COLO668 (cell line): ENCODE measurements around the gene PDZK1IP1.
A peak's percentile ranks its signal among the peaks of the same experiment; 100 is the strongest.
"Not testable (repeated sequence)": the region's sequence is repeated elsewhere in the genome, so short reads cannot be mapped to it uniquely, and the experiment has no call there.

Experiments used
- DNase-seq: peaks from one replicate; lab custom pipeline; 2025; ENCODE audit not compliant: unreplicated experiment; lab: John Stamatoyannopoulos, UW

Gene PDZK1IP1

DNA sequence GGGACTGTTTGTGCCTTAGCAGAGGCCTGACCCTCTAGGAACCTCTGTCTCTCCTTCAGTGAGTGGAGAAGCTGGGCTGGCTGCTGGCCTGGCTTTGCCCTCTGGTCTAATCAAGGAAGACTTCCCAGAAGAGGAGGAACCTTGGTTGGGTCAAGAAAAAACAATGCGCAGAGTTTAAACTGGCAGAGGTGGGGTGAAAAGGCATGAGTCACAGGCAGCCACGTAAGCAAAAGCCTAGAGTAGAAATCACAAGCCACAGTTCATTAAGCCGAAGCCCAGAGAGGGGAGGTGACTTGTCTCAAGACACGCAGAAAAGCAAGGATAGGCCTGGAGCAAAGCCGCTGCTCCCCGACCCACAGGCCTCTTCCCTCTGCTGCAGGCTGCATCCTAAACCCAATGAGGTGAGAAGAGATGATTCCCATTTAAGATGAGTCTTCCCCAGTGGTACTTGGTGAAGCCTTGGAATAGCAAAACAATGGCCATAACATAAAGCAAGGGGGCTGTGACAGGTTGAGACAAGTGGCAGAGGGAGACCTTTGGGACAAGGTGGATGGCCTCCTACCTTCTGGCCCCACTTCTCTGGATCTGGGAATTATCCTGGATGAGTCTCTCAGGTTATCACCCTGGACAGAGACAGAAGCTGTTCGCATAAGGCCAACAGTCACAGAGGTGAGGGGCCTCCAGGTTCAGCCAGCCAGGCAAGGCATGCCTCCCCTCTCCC lies 7.7 kb downstream of the PDZK1IP1 start:
- no peak for DNase-seq

DNA sequence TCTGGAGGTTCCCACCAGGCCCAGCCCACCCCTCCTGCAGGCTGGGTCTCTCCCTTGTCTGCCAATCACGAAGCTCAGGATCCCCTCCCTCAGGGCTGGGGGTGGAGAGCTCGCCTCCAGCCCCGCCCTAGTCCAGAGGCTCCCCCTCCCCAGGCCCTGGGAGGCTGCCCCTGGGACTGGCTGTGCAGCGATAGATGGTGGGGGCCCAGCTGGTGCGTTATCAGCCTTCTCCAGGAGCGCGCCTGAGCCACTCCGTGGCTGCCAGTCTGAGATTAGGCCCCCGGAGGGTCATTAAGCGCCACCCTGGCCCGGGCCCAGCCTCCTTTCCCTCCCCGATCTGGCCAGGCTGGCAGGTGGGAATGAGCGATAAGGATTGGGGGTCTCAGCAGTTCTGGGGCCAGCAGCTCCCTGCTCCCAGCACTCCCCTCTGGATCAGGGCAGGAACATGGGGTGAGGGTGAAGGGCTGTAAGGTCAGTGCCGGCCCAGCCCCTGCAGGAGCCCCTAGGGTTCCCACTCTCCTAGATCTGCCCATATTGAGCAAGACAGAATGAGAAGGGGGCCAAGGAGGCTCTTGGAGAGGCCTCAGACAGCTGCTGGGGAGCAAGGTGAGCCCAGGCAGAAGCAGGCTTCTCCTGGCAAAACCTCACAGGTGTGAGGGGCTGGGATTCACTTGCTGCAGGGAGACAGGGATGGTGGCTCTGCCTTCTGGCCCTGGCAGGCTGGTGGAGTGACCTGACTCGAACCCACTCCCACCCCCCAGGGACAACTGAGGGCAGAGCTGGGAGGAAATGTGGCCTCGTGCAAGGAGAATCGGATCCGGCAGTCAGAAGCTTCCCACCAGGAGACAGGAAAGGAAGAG lies 8.5 kb downstream of the PDZK1IP1 start:
- no peak for DNase-seq

DNA sequence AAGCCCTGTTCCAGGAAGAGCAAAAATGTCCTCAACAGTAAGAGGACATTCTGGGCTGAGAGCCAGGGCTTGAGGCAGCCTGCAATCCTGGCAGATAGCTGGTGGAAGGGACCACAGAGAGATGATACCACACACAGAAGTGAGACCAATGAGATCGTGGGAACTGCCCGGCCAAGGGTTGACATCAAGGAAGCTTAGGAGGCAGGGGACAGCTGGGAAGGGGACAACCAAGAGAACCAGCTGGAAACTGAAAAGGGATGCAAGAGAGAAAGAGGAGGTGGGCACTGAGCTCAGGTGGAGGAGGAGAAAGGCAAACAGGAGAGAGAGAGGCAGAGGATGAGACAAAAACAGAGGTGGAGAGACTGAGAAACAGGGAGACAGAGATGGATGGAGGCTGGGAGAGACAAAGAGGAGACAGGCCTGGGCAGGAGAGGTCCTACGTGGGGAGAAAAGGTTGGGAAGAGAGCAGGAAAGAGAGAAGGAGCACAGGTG lies 9.2 kb downstream of the PDZK1IP1 start:
- no peak for DNase-seq

DNA sequence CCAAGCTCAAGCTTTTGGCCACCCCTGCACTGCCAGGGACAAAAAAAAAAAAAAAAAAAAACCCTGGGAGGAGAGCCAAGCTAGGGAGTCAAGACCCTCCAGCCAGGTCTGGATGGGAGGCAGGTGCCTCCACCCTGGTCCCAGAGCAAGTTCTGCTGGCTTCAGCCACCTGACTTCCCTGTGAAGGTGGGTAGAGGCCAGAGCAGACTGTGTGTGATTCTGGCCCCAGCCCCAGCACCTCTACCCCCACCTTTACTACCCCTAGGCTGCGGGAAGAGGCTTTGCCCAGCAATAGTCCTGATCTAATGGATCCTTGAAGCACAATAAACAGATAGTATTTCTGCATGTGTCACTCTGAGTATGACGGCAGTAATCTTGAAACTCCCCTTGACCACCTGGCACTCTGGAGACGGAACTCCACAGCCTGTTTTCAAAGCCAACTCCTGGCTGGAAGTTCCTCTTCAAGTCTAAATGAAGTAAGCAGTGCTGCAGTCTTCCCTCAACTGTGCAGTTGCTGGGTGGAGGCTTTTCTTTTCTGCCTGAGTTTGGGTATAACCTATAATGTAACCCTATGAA lies 9.8 kb downstream of the PDZK1IP1 start:
- DNase-seq, result no peak

DNA sequence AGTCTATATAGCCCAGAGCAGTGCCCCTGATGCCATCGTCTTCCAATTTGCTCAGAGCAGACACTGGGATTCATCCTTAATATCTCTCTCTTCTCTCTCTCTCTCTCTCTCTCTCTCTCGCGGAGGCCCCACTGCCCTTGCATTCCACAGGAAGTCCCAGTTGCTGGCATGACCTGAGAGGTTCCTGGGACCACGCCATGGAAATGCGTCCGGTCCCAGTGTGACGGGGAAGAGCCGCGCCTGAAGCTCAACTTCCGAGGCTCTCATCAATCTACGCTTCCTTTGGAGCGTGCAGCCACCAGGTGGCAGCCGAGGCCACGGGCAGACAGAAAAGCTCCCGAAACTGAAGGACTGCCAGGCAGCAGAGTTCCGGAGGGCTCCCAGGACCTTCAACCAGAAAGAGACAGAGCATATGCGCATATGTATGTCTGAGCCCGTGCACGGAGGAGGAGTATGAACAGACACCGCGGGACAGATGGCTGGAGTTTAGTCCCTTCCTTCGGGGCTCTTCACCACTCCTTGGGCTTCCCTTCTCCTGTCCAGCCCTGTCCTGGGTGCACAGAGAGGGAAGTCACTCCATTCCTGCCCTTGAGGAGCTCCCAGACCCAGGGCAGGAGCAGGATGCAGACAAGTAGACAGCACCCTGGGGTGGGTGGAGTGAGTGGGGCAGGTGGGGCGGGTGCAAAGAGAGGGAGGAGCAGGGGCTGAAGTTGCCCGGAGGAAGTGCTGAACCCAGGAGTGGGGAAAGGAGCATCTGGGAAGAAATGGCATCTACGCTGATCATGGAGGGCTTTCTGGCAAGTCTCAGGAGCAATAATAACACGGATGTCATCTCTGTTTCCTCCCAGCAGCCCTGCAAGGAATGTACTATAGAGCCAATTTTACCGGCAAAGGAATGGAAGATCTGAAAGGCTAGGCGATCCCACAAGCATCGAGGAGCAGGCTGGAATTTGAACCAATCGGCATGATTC lies 10.5 kb downstream of the PDZK1IP1 start:
- peak; percentile 95 for DNase-seq

DNA sequence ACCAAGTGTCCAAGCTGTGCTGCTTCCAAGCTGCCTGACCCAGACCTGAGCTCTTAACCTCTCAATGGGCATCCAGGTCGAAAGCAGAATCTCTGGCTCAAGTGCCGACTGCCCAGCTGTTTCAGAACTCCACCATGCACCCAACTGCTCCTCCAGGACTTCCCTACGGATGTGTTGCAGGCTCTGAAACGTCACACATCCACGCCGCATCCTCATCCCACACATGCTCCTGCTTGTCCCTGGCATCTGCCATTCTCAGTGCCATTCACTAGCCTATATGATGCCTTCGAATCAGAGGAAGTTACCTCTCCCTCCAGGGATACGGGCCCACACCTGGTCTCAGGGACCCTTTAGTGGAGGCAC lies 11.2 kb downstream of the PDZK1IP1 start:
- no peak for DNase-seq

DNA sequence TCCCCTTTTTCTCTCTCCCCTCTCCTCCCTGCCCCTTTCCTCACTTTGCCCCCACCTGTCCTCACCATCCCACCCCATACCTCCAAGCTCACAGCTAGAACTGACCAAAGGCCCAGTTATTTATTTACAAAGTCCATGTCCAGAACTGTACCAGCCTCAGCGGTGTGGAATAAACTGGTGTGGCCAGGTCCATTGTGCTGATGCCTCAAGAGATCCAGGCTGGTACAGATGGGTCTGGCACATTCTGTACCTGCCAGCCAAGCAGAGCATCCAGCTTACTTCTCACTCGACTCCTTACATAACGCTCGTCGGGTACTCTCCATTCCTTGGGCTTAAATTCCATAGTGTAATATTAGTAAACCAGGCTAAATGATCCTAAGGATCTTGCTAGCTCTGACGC lies 11.8 kb downstream of the PDZK1IP1 start:
- DNase-seq, result no peak

DNA sequence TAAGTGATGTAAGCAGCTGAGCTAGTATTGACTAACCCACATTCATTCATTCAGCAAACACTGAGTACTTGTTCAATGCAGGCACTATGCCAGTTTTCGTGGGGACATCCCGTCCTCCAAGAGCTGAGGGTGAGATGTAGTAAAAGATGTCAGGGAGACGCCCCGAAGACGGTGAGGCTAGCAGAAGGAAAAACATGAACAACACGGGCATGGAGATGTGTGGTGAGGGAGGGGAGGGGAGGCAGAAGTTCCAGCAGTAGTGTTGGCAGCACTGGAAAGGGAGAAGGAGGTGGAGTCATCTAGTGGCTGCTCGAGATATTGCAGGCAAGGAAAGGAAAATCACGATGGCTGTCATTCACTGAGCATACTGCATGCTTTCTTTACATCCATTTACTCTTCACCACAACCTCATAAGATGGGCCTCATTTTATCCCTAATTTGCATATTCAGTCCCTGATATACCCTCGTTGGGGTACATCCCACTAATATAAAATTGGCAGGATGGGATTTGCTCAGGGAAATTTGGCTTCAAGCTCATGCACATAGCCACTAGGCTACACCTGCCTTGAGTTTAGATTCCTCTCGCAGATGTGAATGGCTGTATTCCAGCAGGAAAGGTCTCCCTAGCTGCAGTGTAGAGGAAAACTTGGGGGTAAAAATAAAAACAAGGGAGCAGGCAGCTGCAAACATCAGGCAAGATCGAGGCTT lies 14.5 kb downstream of the PDZK1IP1 start:
- DNase-seq, result peak; percentile 73

DNA sequence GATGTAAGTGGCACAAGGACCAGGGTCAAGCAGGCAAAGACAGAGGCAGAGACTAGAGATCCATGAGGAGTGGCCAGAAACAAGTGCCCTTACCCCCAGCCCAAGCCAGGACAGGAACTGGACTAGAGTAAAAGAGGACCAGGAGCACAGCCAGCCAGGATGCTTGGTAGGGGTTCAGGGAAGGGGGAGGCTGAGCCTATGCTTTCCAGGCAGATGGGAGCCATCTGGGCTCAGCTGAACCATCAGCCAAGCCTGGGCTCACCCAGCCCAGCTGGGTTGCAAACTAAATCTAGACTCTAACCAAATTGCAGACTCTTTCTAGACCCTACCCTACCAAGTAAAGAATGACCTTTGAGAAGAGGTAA lies 15.2 kb downstream of the PDZK1IP1 start:
- no peak for DNase-seq

DNA sequence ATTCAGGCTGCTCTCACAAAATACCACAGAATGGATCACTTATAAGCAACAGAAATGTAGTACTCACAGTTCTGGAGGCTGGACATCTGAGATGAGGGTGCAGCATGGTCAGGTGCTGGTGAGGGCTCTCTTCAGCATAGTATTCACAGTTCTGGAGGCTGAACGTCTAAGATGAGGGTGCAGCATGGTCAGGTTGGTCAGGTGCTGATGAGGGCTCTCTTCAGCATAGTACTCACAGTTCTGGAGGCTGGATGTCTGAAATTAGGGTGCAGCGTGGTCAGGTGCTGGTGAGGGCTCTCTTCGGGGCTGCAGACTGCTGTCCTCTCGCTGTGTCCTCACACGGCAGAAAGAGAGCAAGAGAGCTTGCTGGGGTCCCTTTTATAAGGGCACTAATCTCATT lies 17.1 kb downstream of the PDZK1IP1 start:
- DNase-seq, result no peak

DNA sequence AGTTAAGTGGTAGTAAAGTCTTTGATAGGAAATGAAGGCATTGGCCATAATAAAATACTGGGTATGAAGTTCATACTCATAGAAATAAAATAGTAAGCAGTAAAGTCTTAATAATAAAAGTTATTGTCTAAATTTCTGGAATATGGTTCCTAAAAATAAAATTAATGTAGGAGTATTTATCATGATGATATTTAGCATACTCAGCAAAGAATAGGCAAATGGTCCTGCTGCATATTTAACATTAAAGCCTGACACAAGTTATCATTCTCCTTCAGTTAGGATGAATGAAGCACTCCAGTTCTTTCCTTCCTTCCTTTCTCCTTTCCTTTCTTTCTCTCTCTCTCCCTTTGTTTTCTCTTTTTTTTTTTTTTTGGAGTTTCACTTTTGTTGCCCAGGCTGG lies 25.3 kb downstream of the PDZK1IP1 start:
- DNase-seq, result no peak

DNA sequence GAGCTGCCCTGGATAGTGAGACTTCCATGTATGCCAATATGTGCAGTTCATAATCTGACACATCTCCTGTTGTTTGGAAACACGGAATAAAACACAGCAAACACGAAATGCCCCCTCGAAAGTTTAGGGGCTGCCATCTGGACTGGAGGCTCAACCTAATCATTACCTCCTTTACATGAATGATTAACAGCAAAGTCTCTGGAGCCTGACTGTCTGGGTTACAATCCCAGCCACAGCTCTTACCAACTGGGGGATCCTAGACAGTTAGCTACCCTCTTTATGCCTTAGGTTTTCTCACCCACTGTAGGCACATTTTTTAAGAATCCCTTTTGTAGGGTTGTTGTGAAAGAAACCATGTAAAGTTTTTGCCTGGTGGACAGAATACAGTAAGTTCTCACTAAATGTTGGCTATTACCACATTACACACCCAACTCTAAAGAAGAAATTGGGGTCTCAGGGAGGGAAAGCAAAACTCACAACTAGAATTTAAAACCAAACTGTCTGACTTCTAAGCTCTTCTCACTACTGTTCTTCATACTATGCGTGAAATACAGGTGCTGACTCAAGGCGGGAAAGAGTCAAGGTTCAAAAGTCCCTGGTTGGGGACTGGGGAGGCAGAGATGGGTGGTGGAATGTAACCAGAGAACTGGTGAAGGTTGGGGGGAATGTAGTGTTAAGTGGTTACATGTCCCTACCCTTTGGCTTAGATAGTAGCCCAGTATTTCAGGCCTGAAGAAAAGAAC lies 28.4 kb downstream of the PDZK1IP1 start:
- no peak for DNase-seq

DNA sequence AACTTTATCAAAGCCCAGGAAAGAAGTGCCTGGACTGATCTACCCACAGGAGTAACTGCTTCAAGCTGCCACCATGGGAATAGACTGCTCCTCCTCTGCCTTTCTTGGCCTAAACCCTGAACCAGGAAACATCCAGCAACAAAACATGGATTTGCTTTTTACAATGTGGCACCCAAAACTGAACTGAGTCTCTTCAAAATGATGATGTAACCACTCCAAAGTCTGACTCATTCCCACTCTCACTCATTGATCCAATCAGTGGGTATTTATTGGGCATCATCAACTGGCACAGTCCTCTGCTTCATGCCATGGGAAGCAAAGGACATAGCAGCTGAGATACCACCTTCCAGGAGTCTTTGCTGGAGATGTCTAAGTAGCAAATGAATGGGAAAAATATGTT lies 29.1 kb downstream of the PDZK1IP1 start:
- DNase-seq, result no peak

DNA sequence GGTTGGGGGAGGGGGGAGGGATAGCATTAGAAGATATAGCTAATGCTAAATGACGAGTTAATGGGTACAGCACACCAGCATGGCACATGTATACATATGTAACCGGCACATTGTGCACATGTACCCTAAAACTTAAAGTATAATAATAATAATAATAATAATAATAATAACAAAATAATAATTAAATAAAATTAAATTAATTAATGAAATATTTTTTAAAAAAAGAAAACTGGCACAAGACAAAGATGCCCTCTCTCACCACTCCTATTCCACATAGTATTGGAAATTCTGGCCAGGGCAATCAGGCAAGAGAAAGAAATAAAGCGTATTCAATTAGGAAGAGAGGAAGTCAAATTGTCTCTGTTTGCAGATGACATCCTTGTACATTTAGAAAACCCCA lies 31.9 kb downstream of the PDZK1IP1 start:
- DNase-seq, result not testable (repeated sequence)

DNA sequence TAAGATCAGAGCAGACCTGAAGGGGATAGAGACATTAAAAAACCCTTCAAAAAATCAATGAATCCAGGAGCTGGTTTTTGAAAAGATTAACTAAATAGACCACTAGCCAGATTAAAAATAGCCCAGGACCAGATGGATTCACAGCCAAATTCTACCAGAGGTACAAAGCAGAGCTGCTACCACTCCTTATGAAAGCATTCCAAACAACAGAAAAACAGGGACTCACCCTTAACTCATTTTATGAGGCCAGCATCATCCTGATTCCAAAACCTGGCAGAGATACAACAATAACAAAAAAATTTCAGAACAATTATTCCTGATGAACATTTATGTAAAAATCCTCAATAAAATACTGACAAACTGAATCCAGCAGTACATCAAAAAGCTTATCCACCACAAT lies 33.4 kb downstream of the PDZK1IP1 start:
- DNase-seq, result not testable (repeated sequence)

DNA sequence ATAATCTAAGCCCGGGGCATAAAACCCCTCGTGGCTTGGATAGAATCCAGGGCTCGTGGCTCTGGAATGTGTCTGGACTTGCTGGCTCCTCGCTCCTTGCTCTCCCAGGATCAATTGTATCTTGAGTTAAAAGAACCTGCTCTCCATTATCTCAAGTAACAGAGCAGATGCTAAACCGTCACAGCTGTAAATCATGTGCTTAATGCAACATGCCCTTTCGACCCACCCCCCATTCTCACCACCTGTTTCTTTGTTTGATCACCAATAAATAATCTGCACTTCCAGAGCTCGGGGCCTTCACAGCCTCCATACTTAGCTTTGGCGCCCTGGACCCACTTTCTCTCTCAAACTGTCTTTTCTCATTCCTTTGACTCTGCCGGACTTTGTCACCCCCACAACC lies 40.7 kb downstream of the PDZK1IP1 start:
- peak; percentile 92 for DNase-seq

DNA sequence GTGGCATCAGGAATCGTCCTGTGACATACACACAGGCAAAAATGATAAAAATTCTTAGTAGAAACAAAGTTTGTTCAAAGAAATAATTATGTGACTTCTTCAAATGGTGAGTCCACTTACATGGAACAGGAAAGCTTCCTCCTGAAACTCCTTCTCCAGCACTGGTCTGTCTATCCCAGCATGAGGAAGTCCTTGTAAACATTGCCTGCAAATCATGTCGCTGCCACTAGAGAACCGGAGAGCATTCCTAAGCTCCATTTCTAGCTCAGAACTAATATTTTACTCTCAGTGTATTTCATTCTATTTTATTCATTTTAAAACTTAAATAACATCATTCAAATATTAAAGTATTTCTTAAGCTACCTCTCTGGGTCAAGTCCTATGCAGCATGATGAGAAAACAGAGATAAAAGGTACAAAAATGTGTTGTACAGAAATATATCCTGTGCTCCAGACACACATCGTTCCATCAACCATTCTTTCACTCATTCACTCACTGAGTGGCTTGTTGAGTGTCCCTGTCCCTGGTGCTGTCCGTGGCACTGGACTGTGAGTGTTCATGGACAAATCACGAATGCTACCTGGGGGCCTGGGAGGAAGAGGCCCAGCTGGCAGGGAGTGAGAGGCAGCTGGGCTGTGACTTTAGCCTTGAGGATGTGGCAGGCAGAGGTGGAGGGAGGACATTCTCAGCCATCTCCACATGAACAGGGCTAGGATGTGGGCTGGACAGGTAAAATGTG lies 42.6 kb downstream of the PDZK1IP1 start:
- DNase-seq, result no peak

DNA sequence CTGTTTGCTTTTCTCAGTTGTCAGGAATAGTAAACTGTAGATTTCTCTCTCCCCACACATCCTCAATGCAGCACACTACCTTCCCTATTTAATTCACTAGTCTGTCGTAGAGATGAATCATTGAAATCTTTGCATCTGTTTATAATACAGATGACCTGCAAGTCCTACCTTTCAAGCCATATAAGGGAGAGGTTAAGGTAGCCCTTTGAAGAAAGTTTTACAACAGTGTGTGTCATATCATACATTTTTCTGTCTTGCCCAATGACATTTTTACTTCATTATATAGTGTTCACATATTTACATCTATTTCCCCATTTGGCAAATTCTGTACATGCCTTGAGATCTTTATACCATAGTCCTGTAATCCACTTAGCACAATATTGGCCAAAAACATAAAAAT lies 43.3 kb downstream of the PDZK1IP1 start:
- DNase-seq, result not testable (repeated sequence)

DNA sequence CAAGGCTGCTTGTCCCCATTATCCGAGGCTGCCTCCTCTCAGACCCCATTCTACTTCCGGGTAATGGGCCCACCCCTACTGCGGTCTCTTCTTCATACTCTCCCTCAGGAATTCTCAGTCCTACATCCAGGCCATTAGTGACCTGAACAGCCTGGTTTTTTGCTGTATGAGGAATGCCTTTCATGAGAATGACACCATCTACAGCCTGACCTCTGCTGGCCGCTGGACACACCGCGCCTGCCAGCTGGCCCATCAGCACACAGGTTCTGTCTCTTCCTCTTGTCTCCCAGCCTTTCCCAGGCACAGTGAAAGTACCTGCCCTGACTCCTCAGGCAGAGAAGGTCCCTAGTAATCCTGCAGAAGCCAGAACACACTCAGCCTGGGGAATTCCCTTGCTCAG lies 46.2 kb downstream of the PDZK1IP1 start:
- DNase-seq, result not testable (repeated sequence)
